Thyroid gland (tissue), 4 donors: ENCODE data around the gene TMEM175. TPM values are rescaled to one million over a fixed set of nuclear protein-coding genes. Genes with fewer than 3 reads are reported as not detected.

Experiments used
- DNase-seq, 2 donors: peaks; one replicate each; pipeline ENCODE4 v3.0.0-alpha.2; 2019
- H3K27ac ChIP-seq, 3 donors: fragments of 200-600 bp; sonication (generic); 1 replicate in 2 of 3; 2 replicates in 1 of 3; pipeline ENCODE4 v1.5.1; 2016 to 2019; ENCODE audit warnings: mild to moderate bottlenecking in 1 of 3, moderate library complexity in 1 of 3
- H3K27me3 ChIP-seq: fragments of 200-600 bp; sonication (generic); one replicate; pipeline ENCODE4 v1.5.1; 2019
- H3K36me3 ChIP-seq, 2 donors: fragments of 200-600 bp; sonication (generic); one replicate each; pipeline ENCODE4 v1.5.1; 2016 to 2019
- H3K4me1 ChIP-seq, 2 donors: fragments of 200-600 bp; sonication (generic); one replicate each; pipeline ENCODE4 v1.5.1; 2017 to 2019
- H3K4me3 ChIP-seq, 3 donors: fragments of 200-600 bp; sonication (generic); replicated peaks in 1 of 3; 1 replicate in 2 of 3; 2 replicates in 1 of 3; pipeline ENCODE4 v1.5.1; 2016; ENCODE audit warnings: mild to moderate bottlenecking in 1 of 3
- H3K9me3 ChIP-seq: fragments of 200-600 bp; sonication (generic); one replicate; pipeline ENCODE4 v1.5.1; 2017
- POLR2A ChIP-seq, 2 donors: fragments of 450-650 bp; IDR thresholded peaks; one replicate each; pipeline ENCODE4 v1.6.1; 2017; ENCODE audit warnings: antibody characterized with exemption in 2 of 2, mild to moderate bottlenecking in 2 of 2, moderate library complexity in 1 of 2
- WGBS, 2 donors: methylation state at CpG; one replicate each; pipeline ENCODE4 v1.1.5; 2017; 5-methylcytosine and 5-hydroxymethylcytosine counted together
- intact Hi-C: fragments of 100-400 bp; cut with DNase I; formaldehyde crosslinking; loops from one replicate; pipeline ENCODE4 v1.15.1; 2023
- total RNA-seq, 4 donors: library from RNA; depleted of rRNA; stranded (reverse); fragments of >200 nt; gene quantifications; one replicate each; pipeline ENCODE4 v1.2.3, GENCODE V29; 2016
- TF ChIP-seq, protein P1 (sequence below), 6 experiments: fragments of 200-600 bp in 3 of 6; fragments of 450-650 bp in 3 of 6; sonication (generic) in 3 of 6; IDR thresholded peaks; one replicate each; pipeline ENCODE4 v1.5.1; 2016 to 2019; ENCODE audit warnings: antibody characterized with exemption in 6 of 6, mild to moderate bottlenecking in 2 of 6, inconsistent platforms in 1 of 6, moderate library complexity in 1 of 6

The TMEM175 gene
- total RNA-seq, 4 donors from 2014 or later, result 33.6 to 63.9 (median 40.4) TPM

DNA sequence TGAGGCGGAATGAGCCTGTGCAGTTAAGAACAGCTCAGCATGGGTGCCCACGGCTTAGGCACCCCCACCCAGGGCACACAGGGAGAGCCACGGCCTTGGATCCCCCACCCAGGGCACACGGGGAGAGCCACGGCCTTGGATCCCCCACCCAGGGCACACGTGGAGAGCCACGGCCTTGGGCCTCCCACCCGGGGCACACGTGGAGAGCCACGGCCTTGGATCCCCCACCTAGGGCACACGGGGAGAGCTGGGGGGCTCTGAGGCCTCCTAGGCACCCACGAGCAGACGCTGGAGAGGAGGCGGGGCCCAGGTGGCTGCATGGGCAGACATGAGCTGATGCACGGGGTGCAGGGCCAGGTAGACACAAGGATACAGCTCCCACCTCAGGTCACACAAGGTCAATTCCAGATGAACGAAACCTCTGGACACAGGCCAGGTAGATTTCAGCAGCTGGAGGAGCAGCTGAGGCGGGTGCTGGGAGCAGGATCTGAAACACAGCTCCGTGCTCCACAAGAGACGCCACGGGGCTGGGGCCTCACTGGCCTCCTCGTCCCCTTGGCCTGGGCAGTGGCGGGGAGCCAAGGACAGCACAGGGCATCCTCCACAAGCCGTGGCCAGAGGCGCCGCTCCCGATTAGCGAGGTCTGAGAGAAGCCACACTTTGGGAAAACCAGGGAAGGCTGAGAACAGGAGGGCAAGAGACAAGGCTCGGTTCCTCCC lies 30.9 kb upstream of the TMEM175 start:
- 90 to 97% methylated on average over 15 to 18 of the region's 28 CpGs for WGBS, 2 donors
- no peaks in the 10 kb centered on the region for H3K9me3 ChIP-seq
- no peaks in the 10 kb centered on the region for H3K4me1 ChIP-seq
- H3K27me3 ChIP-seq, result no peaks in the 10 kb centered on the region
- H3K27ac ChIP-seq, result no peak overlapping the region
- peaks cover 5 to 16% of the 10 kb centered on the region in 2 donors for H3K36me3 ChIP-seq
- TF ChIP-seq, protein P1, sequence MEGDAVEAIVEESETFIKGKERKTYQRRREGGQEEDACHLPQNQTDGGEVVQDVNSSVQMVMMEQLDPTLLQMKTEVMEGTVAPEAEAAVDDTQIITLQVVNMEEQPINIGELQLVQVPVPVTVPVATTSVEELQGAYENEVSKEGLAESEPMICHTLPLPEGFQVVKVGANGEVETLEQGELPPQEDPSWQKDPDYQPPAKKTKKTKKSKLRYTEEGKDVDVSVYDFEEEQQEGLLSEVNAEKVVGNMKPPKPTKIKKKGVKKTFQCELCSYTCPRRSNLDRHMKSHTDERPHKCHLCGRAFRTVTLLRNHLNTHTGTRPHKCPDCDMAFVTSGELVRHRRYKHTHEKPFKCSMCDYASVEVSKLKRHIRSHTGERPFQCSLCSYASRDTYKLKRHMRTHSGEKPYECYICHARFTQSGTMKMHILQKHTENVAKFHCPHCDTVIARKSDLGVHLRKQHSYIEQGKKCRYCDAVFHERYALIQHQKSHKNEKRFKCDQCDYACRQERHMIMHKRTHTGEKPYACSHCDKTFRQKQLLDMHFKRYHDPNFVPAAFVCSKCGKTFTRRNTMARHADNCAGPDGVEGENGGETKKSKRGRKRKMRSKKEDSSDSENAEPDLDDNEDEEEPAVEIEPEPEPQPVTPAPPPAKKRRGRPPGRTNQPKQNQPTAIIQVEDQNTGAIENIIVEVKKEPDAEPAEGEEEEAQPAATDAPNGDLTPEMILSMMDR (IDR thresholded peaks at IDR 0.05), result no peak
- no peak for TF ChIP-seq POLR2A (IDR thresholded peaks at IDR 0.05)
- no peak overlapping the region for H3K4me3 ChIP-seq
- intact Hi-C loops, result no loop called here
- DNase-seq, result no peak

DNA sequence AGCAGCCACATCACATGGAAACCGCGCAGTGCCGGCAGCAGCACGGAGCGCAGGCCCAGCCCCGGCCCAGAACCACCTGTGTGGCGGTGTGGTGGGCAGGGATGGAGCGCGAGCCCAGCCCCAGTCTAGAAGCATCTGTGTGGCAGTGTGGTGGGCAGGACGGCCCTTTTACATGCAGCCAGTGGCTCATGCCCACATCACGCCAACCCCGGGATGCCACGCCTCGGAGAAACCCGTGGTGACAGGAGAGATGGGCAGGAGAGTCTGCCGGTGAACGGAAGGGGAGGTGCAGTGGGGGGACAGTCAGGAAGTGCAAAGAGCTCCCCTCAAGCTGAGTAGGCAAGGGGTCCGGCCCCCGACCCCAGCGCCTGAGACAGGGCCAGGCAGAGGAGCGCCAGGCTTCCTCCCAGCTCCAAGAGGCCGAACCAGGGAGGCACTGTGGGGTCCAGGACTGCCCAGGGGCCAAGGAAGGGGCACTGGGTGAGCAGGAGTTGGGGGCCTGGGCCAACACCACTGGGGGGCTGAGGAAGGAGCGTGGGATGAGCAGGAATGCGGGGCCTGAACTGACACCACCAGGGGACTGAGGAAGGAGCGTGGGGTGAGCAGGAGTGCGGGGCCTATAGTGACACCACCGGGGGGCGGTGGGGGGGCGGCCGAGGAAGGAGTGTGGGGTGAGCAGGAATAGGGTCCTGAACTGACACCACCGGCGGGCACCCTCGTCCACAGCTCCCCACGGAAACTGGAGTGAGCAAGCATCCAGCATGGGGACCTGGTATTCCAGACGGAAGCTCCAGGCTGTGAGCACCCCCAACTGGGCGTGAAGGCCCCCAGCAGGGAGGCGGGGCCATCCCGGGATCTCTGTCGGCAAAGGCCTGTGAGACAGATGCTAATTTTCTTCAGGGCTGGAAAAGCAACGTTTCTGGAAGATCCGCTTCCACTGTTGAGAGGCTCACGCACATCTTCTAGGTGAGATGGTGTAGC lies 28.9 kb upstream of the TMEM175 start:
- Histone ChIP-seq H3K4me1 (no peaks in the 10 kb centered on the region), H3K27ac (no peak overlapping the region), H3K27me3 (no peaks in the 10 kb centered on the region), H3K4me3 (no peak overlapping the region), H3K36me3 (peaks cover 0 to 6% of the 10 kb centered on the region in 2 donors), H3K9me3 (no peaks in the 10 kb centered on the region)
- intact Hi-C loops, result no loop called here
- 89 to 96% methylated on average over 29 to 41 of the region's 42 CpGs for WGBS, 2 donors
- no peak for TF ChIP-seq POLR2A (IDR thresholded peaks at IDR 0.05)
- TF ChIP-seq, protein P1 (IDR thresholded peaks at IDR 0.05), result no peak
- no peak for DNase-seq

DNA sequence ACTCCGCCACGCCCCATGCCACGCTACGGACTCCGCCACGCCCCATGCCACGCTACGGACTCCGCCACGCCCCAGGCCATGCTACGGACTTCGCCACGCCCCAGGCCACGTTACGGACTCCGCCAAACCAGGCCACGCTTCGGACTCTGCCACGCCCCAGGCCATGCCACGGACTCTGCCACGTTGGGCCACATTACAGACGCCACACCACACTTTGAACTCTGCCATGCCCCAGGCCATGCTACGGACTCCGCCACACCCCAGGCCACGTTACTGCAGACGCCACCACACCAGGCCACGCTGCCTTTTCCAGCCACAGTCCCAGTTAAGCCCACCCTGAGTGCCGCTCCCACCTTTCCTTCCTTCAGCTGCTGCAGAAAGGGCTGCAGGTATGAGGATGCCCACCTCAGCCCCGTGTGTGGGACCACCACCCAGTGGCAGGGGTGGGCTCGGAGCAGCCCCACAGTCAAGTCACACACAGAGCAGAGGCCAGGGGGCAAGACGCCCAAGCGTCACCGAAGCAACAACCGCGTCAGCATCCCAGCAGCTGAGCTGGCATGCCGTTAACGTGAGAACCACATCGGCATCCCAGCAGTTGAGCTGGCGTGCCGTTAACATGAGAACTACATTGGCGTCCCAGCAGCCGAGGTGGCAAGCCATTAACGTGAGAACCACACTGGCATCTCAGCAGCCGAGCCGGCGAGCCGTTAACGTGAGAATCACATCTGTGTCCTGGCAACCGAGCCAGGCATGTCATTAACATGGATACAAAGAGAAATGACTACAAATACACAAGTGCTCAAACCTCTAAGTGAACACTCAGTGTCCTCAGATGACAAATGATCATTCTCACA lies 26.5 kb upstream of the TMEM175 start:
- TF ChIP-seq POLR2A (IDR thresholded peaks at IDR 0.05), result no peak
- TF ChIP-seq, protein P1 (IDR thresholded peaks at IDR 0.05), result no peak
- no peak overlapping the region for H3K27ac ChIP-seq
- intact Hi-C loops, result no loop called here
- no peak overlapping the region for H3K4me3 ChIP-seq
- no peaks in the 10 kb centered on the region for H3K9me3 ChIP-seq
- no peak for DNase-seq
- H3K36me3 ChIP-seq, result peaks cover 0 to 8% of the 10 kb centered on the region in 2 donors
- no peaks in the 10 kb centered on the region for H3K27me3 ChIP-seq
- H3K4me1 ChIP-seq, result no peaks in the 10 kb centered on the region
- WGBS, 2 donors, result 97 to 98% methylated on average over 43 to 49 of the region's 49 CpGs

DNA sequence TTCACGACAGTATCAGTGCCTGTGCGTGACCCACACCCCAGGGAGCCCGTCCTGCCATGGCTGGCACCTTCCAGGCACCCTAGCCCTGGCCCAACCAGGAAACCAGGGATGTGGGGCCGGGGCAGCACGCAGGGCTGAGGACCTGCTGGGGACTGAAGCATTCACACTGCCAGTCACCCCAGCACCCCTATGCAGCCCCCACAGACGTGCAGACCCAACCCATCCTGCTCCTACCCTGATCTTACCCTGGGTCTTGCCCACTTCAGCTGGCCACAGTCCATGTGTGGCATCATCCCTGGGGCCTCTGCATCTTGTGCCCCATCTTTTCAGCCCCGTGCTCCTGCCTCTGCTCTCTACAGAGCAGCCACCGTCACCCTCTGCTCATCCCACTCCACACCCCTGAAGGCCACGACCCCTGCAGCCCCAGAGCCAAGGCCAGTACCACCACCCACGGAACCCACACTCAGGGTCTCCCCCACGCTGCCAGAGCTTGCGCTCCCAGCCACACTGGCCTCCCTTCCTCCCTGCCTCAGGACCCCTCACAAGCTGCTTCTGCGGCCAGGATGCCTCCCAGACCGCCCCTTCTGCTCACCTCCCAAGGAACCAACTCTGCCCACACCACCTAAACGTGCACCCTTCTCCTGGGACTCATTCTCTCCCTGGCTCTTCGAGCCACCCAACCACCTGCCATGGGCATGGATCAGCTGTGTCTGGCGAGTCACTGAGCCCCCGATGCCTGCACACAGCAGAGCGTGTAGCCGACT lies 25.7 kb upstream of the TMEM175 start:
- H3K27me3 ChIP-seq, result no peaks in the 10 kb centered on the region
- no peak overlapping the region for H3K27ac ChIP-seq
- no peaks in the 10 kb centered on the region for H3K4me1 ChIP-seq
- 97 to 98% methylated on average over 16 to 20 of the region's 20 CpGs for WGBS, 2 donors
- H3K9me3 ChIP-seq, result no peaks in the 10 kb centered on the region
- TF ChIP-seq, protein P1 (IDR thresholded peaks at IDR 0.05), result no peak
- TF ChIP-seq POLR2A (IDR thresholded peaks at IDR 0.05), result no peak
- intact Hi-C loops, result no loop called here
- DNase-seq, result no peak
- no peak overlapping the region for H3K4me3 ChIP-seq
- peaks cover 6 to 16% of the 10 kb centered on the region in 2 donors for H3K36me3 ChIP-seq
